Loucy (cell line): ENCODE results near the gene SYT13.

Experiments
- H2AFZ ChIP-seq: fragments of 200-600 bp; sonication (generic); 2 replicates; pipeline ENCODE4 v1.6.0; 2016; ENCODE audit warnings: antibody characterized with exemption, mild to moderate bottlenecking, low read length, moderate library complexity
- H3F3A ChIP-seq: fragments of 200-600 bp; 2 replicates; pipeline ENCODE4 v1.6.0; 2016; ENCODE audit warnings: antibody characterized with exemption, low read depth, mild to moderate bottlenecking
- H3K27me3 ChIP-seq: fragments of 200-600 bp; sonication (generic); 2 replicates; pipeline ENCODE4 v1.6.1; 2014; ENCODE audit warnings: low read length, mild to moderate bottlenecking; ENCODE audit not compliant: insufficient read depth, poor library complexity, severe bottlenecking
- H3K36me3 ChIP-seq: fragments of 200-600 bp; sonication (generic); 2 replicates; pipeline ENCODE4 v1.6.1; 2016; ENCODE audit warnings: low read length; ENCODE audit not compliant: insufficient read depth
- H3K4me1 ChIP-seq: fragments of 200-600 bp; sonication (generic); 2 replicates; pipeline ENCODE4 v1.5.1; 2014; ENCODE audit warnings: low read length, mild to moderate bottlenecking; ENCODE audit not compliant: insufficient read depth, poor library complexity, severe bottlenecking
- H3K4me2 ChIP-seq: fragments of 200-600 bp; sonication (generic); 2 replicates; pipeline ENCODE4 v1.6.0; 2014; ENCODE audit warnings: antibody characterized with exemption, low read length, low read depth, mild to moderate bottlenecking; ENCODE audit not compliant: poor library complexity, severe bottlenecking
- H3K4me3 ChIP-seq: fragments of 200-600 bp; sonication (generic); 2 replicates; pipeline ENCODE4 v1.5.1; 2014; ENCODE audit warnings: low read length, mild to moderate bottlenecking, mixed read lengths; ENCODE audit not compliant: poor library complexity, severe bottlenecking
- H3K79me2 ChIP-seq: fragments of 200-600 bp; sonication (generic); 2 replicates; pipeline ENCODE4 v1.6.1; 2014; ENCODE audit warnings: low read length; ENCODE audit not compliant: insufficient read depth
- H3K9ac ChIP-seq: fragments of 200-600 bp; sonication (generic); 2 replicates; pipeline ENCODE4 v1.6.0; 2014; ENCODE audit warnings: mild to moderate bottlenecking, low read depth, low read length, moderate library complexity; ENCODE audit not compliant: poor library complexity, severe bottlenecking
- H3K9me2 ChIP-seq: fragments of 200-600 bp; sonication (generic); replicated peaks from 2 replicates; pipeline ENCODE4 v1.6.1; 2016; ENCODE audit warnings: low read depth, low read length, mixed read lengths
- H3K9me3 ChIP-seq: fragments of 200-600 bp; sonication (generic); 2 replicates; pipeline ENCODE4 v1.6.1; 2014; ENCODE audit warnings: mild to moderate bottlenecking, antibody characterized with exemption, low read length, low read depth; ENCODE audit not compliant: insufficient read depth
- H4K20me1 ChIP-seq: fragments of 200-600 bp; sonication (generic); 2 replicates; pipeline ENCODE4 v1.6.0; 2014; ENCODE audit warnings: antibody characterized with exemption, low read length, mild to moderate bottlenecking; ENCODE audit not compliant: insufficient read depth, poor library complexity, severe bottlenecking
- CTCF ChIP-seq: fragments of 200-600 bp; sonication (generic); conservative IDR thresholded peaks from 2 replicates; pipeline ENCODE4 v1.5.1; 2014; ENCODE audit warnings: mild to moderate bottlenecking, antibody characterized with exemption, low read length
- EZH2phosphoT487 ChIP-seq: fragments of 200-600 bp; IDR thresholded peaks from 2 replicates; pipeline ENCODE4 v1.6.1; 2018; ENCODE audit warnings: antibody characterized with exemption, mild to moderate bottlenecking, moderate library complexity, borderline replicate concordance

Gene SYT13

GRCh38 chr11:45270946-45271716 lies 15.0 kb downstream of the SYT13 start:
- no peak for TF ChIP-seq EZH2phosphoT487
- no peak for TF ChIP-seq CTCF

GRCh38 chr11:45269678-45270077 lies 16.5 kb downstream of the SYT13 start:
- Histone ChIP-seq H3K9me2 (no peaks in the 10 kb centered on the region), H4K20me1 (no peaks in the 10 kb centered on the region)

More at GRCh38 chr11:45270946-45271716, 15.0 kb downstream of the SYT13 start:
- Histone ChIP-seq H3K9me2 (no peaks in the 10 kb centered on the region), H3K36me3 (no peaks in the 10 kb centered on the region), H2AFZ (no peak overlapping the region), H3K4me3 (no peak overlapping the region), H3K4me2 (no peak overlapping the region), H4K20me1 (no peaks in the 10 kb centered on the region), H3K9me3 (no peaks in the 10 kb centered on the region), H3K9ac (no peak overlapping the region), H3K4me1 (peaks cover 25% of the 10 kb centered on the region), H3K27me3 (no peaks in the 10 kb centered on the region), H3F3A (no peaks in the 10 kb centered on the region), H3K79me2 (no peaks in the 10 kb centered on the region)

GRCh38 chr11:45267652-45268299 lies 18.4 kb downstream of the SYT13 start:
- H3K27me3 ChIP-seq, result no peaks in the 10 kb centered on the region
- H3F3A ChIP-seq, result no peaks in the 10 kb centered on the region
- H3K4me2 ChIP-seq, result no peak overlapping the region
- H3K36me3 ChIP-seq, result no peaks in the 10 kb centered on the region
- no peaks in the 10 kb centered on the region for H3K79me2 ChIP-seq
- no peaks in the 10 kb centered on the region for H3K9me3 ChIP-seq
- no peak overlapping the region for H3K4me3 ChIP-seq
- no peak overlapping the region for H3K9ac ChIP-seq
- no peaks in the 10 kb centered on the region for H4K20me1 ChIP-seq
- H2AFZ ChIP-seq, result no peak overlapping the region
- H3K9me2 ChIP-seq, result no peaks in the 10 kb centered on the region
- H3K4me1 ChIP-seq, result peaks cover 9% of the 10 kb centered on the region
- TF ChIP-seq EZH2phosphoT487 (no peak), CTCF (no peak)

More at GRCh38 chr11:45269678-45270077, 16.5 kb downstream of the SYT13 start:
- TF ChIP-seq CTCF, result no peak
- TF ChIP-seq EZH2phosphoT487, result no peak
- Histone ChIP-seq H3K9ac (no peak overlapping the region), H3K4me1 (peaks cover 15% of the 10 kb centered on the region), H2AFZ (no peak overlapping the region), H3K79me2 (no peaks in the 10 kb centered on the region), H3K9me3 (no peaks in the 10 kb centered on the region), H3K36me3 (no peaks in the 10 kb centered on the region), H3K4me3 (no peak overlapping the region), H3F3A (no peaks in the 10 kb centered on the region), H3K4me2 (no peak overlapping the region), H3K27me3 (no peaks in the 10 kb centered on the region)
